ENCODE data around the gene MANSC1.

Gene MANSC1

GRCh38 chr12:12397184-12397583 is 47.1 kb upstream of the MANSC1 start:
- H3K27ac ChIP-seq (ENCODE audit: low read depth, low read length) = no peak overlapping the region

DNA sequence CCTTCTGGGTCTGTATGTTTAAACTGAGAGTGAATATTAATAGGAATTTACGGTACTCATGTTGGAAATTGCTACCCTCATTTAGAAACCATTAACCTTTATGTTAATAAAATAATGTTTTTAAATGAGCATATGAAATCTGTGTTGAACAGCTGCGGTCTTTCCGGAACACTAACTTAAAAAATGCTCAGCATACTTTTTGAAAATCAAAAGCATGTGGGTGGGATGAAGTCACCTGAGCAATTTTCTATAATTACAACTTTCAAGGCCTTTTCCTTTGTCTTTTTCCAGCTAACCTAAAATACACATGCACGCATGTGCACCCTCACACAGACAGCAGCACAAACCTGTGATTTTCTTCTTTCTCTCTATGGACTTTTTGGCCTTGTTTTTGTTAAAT is 46.7 kb upstream of the MANSC1 start:
- Histone ChIP-seq H3K36me3 (ENCODE audit: control insufficient read depth, low read length) (no peaks in the 10 kb centered on the region), H3K4me1 (ENCODE audit: control insufficient read depth, low read length) (no peaks in the 10 kb centered on the region), H3K9me2 (replicated peaks; ENCODE audit: control insufficient read depth, low read length) (no peaks in the 10 kb centered on the region), H3K4me3 (ENCODE audit: low read length) (no peak overlapping the region), H3K4me2 (ENCODE audit: low read length) (no peak overlapping the region), H3F3A (ENCODE audit: control insufficient read depth, insufficient read depth) (no peaks in the 10 kb centered on the region), H4K20me1 (ENCODE audit: control insufficient read depth, insufficient read depth, low read depth, low read length) (no peaks in the 10 kb centered on the region), H3K9me3 (ENCODE audit: control insufficient read depth, insufficient read depth, low read length) (no peaks in the 10 kb centered on the region), H3K79me2 (ENCODE audit: control insufficient read depth, low read length) (no peaks in the 10 kb centered on the region), H3K27ac (ENCODE audit: low read depth, low read length) (no peak overlapping the region), H3K27me3 (ENCODE audit: control insufficient read depth, low read length) (no peaks in the 10 kb centered on the region)
- TF ChIP-seq, protein P1, sequence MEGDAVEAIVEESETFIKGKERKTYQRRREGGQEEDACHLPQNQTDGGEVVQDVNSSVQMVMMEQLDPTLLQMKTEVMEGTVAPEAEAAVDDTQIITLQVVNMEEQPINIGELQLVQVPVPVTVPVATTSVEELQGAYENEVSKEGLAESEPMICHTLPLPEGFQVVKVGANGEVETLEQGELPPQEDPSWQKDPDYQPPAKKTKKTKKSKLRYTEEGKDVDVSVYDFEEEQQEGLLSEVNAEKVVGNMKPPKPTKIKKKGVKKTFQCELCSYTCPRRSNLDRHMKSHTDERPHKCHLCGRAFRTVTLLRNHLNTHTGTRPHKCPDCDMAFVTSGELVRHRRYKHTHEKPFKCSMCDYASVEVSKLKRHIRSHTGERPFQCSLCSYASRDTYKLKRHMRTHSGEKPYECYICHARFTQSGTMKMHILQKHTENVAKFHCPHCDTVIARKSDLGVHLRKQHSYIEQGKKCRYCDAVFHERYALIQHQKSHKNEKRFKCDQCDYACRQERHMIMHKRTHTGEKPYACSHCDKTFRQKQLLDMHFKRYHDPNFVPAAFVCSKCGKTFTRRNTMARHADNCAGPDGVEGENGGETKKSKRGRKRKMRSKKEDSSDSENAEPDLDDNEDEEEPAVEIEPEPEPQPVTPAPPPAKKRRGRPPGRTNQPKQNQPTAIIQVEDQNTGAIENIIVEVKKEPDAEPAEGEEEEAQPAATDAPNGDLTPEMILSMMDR (IDR thresholded peaks at IDR 0.05; ENCODE audit: low read depth, low read length, poor library complexity, severe bottlenecking) = no peak
- TF ChIP-seq EZH2phosphoT487 (IDR thresholded peaks at IDR 0.05; ENCODE audit: borderline replicate concordance, low read length) = no peak

More at GRCh38 chr12:12397184-12397583, 47.1 kb upstream of the MANSC1 start:
- no peaks in the 10 kb centered on the region for H3K9me3 ChIP-seq (ENCODE audit: control insufficient read depth, insufficient read depth, low read length)
- no peak overlapping the region for H3K4me2 ChIP-seq (ENCODE audit: low read length)
- H3K27me3 ChIP-seq (ENCODE audit: control insufficient read depth, low read length) = no peaks in the 10 kb centered on the region
- no peak for TF ChIP-seq EZH2phosphoT487 (IDR thresholded peaks at IDR 0.05; ENCODE audit: borderline replicate concordance, low read length)
- TF ChIP-seq, protein P1 (IDR thresholded peaks at IDR 0.05; ENCODE audit: low read depth, low read length, poor library complexity, severe bottlenecking) = no peak
- no peaks in the 10 kb centered on the region for H3K9me2 ChIP-seq (replicated peaks; ENCODE audit: control insufficient read depth, low read length)
- no peaks in the 10 kb centered on the region for H3F3A ChIP-seq (ENCODE audit: control insufficient read depth, insufficient read depth)
- H3K4me3 ChIP-seq (ENCODE audit: low read length) = no peak overlapping the region
- no peaks in the 10 kb centered on the region for H3K36me3 ChIP-seq (ENCODE audit: control insufficient read depth, low read length)
- no peaks in the 10 kb centered on the region for H4K20me1 ChIP-seq (ENCODE audit: control insufficient read depth, insufficient read depth, low read depth, low read length)
- no peaks in the 10 kb centered on the region for H3K4me1 ChIP-seq (ENCODE audit: control insufficient read depth, low read length)
- H3K79me2 ChIP-seq (ENCODE audit: control insufficient read depth, low read length) = no peaks in the 10 kb centered on the region

GRCh38 chr12:12393171-12393570 is 43.1 kb upstream of the MANSC1 start:
- Histone ChIP-seq H3K27me3 (ENCODE audit: control insufficient read depth, low read length) (no peaks in the 10 kb centered on the region), H4K20me1 (ENCODE audit: control insufficient read depth, insufficient read depth, low read depth, low read length) (no peaks in the 10 kb centered on the region), H3K4me2 (ENCODE audit: low read length) (no peak overlapping the region), H3K36me3 (ENCODE audit: control insufficient read depth, low read length) (no peaks in the 10 kb centered on the region), H3K79me2 (ENCODE audit: control insufficient read depth, low read length) (no peaks in the 10 kb centered on the region), H3F3A (ENCODE audit: control insufficient read depth, insufficient read depth) (no peaks in the 10 kb centered on the region), H3K4me1 (ENCODE audit: control insufficient read depth, low read length) (no peaks in the 10 kb centered on the region), H3K9me2 (replicated peaks; ENCODE audit: control insufficient read depth, low read length) (no peaks in the 10 kb centered on the region), H3K27ac (ENCODE audit: low read depth, low read length) (no peak overlapping the region), H3K9me3 (ENCODE audit: control insufficient read depth, insufficient read depth, low read length) (no peaks in the 10 kb centered on the region), H3K4me3 (ENCODE audit: low read length) (no peak overlapping the region)
- no peak for TF ChIP-seq EZH2phosphoT487 (IDR thresholded peaks at IDR 0.05; ENCODE audit: borderline replicate concordance, low read length)
- TF ChIP-seq, protein P1 (IDR thresholded peaks at IDR 0.05; ENCODE audit: low read depth, low read length, poor library complexity, severe bottlenecking) = no peak

- H3K36me3 ChIP-seq (ENCODE audit: control insufficient read depth, low read length) = no peaks in the 10 kb centered on the region
- no peaks in the 10 kb centered on the region for H3K79me2 ChIP-seq (ENCODE audit: control insufficient read depth, low read length)
- no peak overlapping the region for H3K4me3 ChIP-seq (ENCODE audit: low read length)
- no peaks in the 10 kb centered on the region for H3K27me3 ChIP-seq (ENCODE audit: control insufficient read depth, low read length)
- H3K9me3 ChIP-seq (ENCODE audit: control insufficient read depth, insufficient read depth, low read length) = no peaks in the 10 kb centered on the region
- H3K4me1 ChIP-seq (ENCODE audit: control insufficient read depth, low read length) = no peaks in the 10 kb centered on the region
- H4K20me1 ChIP-seq (ENCODE audit: control insufficient read depth, insufficient read depth, low read depth, low read length) = no peaks in the 10 kb centered on the region
- no peak overlapping the region for H3K27ac ChIP-seq (ENCODE audit: low read depth, low read length)
- no peak for TF ChIP-seq EZH2phosphoT487 (IDR thresholded peaks at IDR 0.05; ENCODE audit: borderline replicate concordance, low read length)
- TF ChIP-seq, protein P1 (IDR thresholded peaks at IDR 0.05; ENCODE audit: low read depth, low read length, poor library complexity, severe bottlenecking) = no peak
- no peaks in the 10 kb centered on the region for H3K9me2 ChIP-seq (replicated peaks; ENCODE audit: control insufficient read depth, low read length)
- H3F3A ChIP-seq (ENCODE audit: control insufficient read depth, insufficient read depth) = no peaks in the 10 kb centered on the region
- H3K4me2 ChIP-seq (ENCODE audit: low read length) = no peak overlapping the region
Observed at GRCh38 chr12:12392413-12392812, 42.4 kb upstream of the MANSC1 start.

Data from DOHH2 (cell line).